RWPE1 (cell line): ENCODE results near the gene RNU1-3.

ENCODE experiments used
- CTCF ChIA-PET: fragments of 350-600 bp; sonication (Branson Sonifier 250); formaldehyde crosslinking; extraction: SDS; loops from one replicate; lab custom pipeline; 2021; lab: Yijun Ruan, JAX
- POLR2A ChIA-PET: fragments of 400-600 bp; formaldehyde crosslinking; extraction: SDS; loops from one replicate; lab custom pipeline; 2020; ENCODE audit warnings: antibody characterized with exemption; ENCODE audit not compliant: low non-redundant PET; lab: Yijun Ruan, JAX
- DNase-seq: peaks from one replicate; pipeline ENCODE4 v3.0.0; 2012; ENCODE audit warnings: low spot score
- H3K27ac ChIP-seq: fragments of 450-650 bp; 2 replicates; pipeline ENCODE4 v1.5.1; 2017
- TF ChIP-seq, protein P1 (sequence below): fragments of 450-650 bp; conservative IDR thresholded peaks from 2 replicates; pipeline ENCODE4 v1.5.1; 2017; ENCODE audit warnings: low read depth, mild to moderate bottlenecking

RNU1-3 gene

DNA sequence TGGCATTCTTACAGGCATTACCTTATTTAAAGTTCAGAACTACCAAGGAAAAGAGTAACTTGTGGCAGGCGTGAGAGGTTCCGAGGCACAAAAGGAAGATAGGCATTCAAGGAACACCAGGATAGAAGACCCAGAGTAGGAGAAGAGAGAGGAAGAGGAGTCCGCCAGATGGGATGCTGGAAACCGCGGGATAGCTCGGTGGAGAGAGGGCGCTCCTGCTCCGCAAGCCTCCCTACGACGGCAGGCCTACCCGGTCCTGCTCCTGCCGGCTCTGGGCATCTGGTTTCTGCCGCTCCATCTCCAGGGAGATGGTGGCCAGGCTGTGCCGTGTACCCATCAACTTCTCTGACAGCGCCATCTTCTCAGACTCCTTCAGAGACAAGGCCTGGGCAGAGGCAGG is 48.0 kb downstream of the RNU1-3 start:
- no peak overlapping the region for H3K27ac ChIP-seq
- POLR2A ChIA-PET = no interaction called here
- CTCF ChIA-PET = no interaction called here
- TF ChIP-seq, protein P1, sequence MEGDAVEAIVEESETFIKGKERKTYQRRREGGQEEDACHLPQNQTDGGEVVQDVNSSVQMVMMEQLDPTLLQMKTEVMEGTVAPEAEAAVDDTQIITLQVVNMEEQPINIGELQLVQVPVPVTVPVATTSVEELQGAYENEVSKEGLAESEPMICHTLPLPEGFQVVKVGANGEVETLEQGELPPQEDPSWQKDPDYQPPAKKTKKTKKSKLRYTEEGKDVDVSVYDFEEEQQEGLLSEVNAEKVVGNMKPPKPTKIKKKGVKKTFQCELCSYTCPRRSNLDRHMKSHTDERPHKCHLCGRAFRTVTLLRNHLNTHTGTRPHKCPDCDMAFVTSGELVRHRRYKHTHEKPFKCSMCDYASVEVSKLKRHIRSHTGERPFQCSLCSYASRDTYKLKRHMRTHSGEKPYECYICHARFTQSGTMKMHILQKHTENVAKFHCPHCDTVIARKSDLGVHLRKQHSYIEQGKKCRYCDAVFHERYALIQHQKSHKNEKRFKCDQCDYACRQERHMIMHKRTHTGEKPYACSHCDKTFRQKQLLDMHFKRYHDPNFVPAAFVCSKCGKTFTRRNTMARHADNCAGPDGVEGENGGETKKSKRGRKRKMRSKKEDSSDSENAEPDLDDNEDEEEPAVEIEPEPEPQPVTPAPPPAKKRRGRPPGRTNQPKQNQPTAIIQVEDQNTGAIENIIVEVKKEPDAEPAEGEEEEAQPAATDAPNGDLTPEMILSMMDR = no peak
- no peak for DNase-seq

DNA sequence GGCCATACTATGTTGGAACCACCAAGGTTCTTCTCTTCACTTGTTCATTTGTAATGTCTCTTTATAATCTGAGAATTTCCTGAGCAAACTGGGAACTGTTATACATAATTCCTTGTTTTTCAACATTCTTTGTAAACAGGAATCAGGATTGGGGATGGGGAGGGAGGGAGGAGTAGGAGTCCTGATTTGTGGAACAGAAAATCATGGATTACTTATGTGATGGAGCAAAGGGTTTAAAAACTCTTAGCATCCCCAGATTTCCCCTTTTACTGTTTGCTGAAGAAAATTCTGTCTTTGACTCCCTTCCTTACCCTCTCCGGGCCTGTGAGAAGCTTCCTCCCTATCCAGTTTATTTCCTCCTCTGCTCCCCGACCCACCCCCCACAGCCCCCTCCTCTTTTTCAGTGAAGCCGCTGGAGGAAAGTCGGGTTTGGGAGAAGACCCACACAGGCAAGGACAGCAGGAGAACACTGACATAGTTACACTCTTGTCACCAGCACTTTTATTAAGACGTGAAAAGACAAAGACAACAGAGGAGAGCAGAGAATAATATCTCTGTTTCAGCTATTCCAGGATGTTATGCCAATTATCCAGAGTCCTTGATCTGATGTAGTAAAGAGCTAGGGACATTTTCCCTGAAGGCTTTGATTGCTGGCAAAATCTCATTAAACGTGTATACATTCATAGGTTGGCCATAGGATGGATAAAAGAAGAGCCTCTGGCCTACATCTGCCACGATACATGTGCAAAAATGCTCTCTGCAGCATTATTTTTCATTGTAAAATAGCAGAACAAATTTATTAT is 48.8 kb downstream of the RNU1-3 start:
- CTCF ChIA-PET = no interaction called here
- H3K27ac ChIP-seq = no peak overlapping the region
- TF ChIP-seq, protein P1 = no peak
- POLR2A ChIA-PET = no interaction called here
- no peak for DNase-seq

DNA sequence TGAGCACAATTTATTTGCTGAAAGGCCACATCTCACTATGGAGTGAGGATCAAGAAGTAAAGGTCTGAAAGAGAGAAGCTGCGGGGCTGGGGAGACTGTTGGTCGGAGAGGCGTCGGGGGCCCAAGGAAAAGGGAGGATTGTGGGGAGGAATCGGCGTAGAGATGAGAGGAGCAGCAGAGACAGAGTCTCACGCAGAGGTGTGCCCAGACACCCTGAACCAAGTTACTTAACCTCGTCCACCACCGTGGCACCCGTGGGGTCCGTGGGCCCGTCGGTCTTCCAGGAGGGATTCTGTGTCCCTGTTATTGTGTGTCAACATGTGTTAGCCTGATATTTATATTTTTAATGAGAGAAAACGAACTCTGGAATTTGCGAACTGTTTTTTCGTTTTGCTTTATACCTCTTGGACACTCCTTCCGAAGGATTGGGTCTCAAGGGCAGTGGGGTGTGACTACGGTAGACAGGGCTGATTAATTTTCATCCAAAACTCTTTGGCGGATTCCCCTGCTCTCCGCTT is 49.6 kb downstream of the RNU1-3 start:
- ChIA-PET CTCF (no interaction called here), POLR2A (no interaction called here)
- TF ChIP-seq, protein P1 = no peak

More for the DNA sequence above, 49.6 kb downstream of the RNU1-3 start:
- DNase-seq = no peak
- no peak overlapping the region for H3K27ac ChIP-seq
